ENCODE results near the gene SLC25A21. TPM values are rescaled to one million over a fixed set of nuclear protein-coding genes. Genes with fewer than 3 reads are reported as not detected.
A peak's percentile ranks its signal among the peaks of the same experiment; 100 is the strongest.

SLC25A21 gene
- total and polyA plus RNA-seq, 2 of the 13 experiments (the other 11 are each of a cell fraction or from before 2014, with no cell fraction given), result 1.9 to 2.9 TPM

GRCh38 chr14:37172024-37172869 lies at the start of gene SLC25A21 (continued):
- TF ChIP-seq BCLAF1 (IDR thresholded peaks at IDR 0.05), result no peak
- peak; percentile 83 for TF ChIP-seq NR2C2 (CRISPR knock-in tag; IDR thresholded peaks at IDR 0.05; ENCODE audit: borderline replicate concordance)
- TF ChIP-seq GFI1 (CRISPR knock-in tag; IDR thresholded peaks at IDR 0.05; ENCODE audit: borderline replicate concordance), result peak; percentile 78; the same call in 1 of the 2 replicates
- peak; percentile 99 for TF ChIP-seq ZNF510 (CRISPR knock-in tag; IDR thresholded peaks at IDR 0.05; ENCODE audit: low read depth)
- no peak for TF ChIP-seq FOXP1 (IDR thresholded peaks at IDR 0.05)
- TF ChIP-seq FOXP1 (CRISPR knock-in tag; IDR thresholded peaks at IDR 0.05), result peak; percentile 34; the same call in 1 of the 2 replicates
- no peak for TF ChIP-seq ZNF879 (CRISPR knock-in tag; IDR thresholded peaks at IDR 0.05)
- TF ChIP-seq KLF13 (CRISPR knock-in tag; IDR thresholded peaks at IDR 0.05), result peak; percentile 100
- TF ChIP-seq, protein P1, sequence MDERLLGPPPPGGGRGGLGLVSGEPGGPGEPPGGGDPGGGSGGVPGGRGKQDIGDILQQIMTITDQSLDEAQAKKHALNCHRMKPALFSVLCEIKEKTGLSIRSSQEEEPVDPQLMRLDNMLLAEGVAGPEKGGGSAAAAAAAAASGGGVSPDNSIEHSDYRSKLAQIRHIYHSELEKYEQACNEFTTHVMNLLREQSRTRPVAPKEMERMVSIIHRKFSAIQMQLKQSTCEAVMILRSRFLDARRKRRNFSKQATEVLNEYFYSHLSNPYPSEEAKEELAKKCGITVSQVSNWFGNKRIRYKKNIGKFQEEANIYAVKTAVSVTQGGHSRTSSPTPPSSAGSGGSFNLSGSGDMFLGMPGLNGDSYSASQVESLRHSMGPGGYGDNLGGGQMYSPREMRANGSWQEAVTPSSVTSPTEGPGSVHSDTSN (CRISPR knock-in tag; IDR thresholded peaks at IDR 0.05), result no peak
- peak; percentile 93 for TF ChIP-seq MEF2D (CRISPR knock-in tag; IDR thresholded peaks at IDR 0.05)
- no peak for TF ChIP-seq SMARCE1 (IDR thresholded peaks at IDR 0.05; ENCODE audit: borderline replicate concordance)
- TF ChIP-seq ZNF549 (CRISPR knock-in tag; IDR thresholded peaks at IDR 0.05), result peak; percentile 77; the same call in 1 of the 2 replicates
- TF ChIP-seq ZNF160 (CRISPR knock-in tag; IDR thresholded peaks at IDR 0.05), result peak; percentile 96
- peak; percentile 75 for TF ChIP-seq ZHX2 (IDR thresholded peaks at IDR 0.05; ENCODE audit: low read depth)
- TF ChIP-seq ZHX2 (CRISPR knock-in tag; IDR thresholded peaks at IDR 0.05; ENCODE audit: borderline replicate concordance), result no peak; the same call in none of the 2 replicates
- TF ChIP-seq, protein P2, sequence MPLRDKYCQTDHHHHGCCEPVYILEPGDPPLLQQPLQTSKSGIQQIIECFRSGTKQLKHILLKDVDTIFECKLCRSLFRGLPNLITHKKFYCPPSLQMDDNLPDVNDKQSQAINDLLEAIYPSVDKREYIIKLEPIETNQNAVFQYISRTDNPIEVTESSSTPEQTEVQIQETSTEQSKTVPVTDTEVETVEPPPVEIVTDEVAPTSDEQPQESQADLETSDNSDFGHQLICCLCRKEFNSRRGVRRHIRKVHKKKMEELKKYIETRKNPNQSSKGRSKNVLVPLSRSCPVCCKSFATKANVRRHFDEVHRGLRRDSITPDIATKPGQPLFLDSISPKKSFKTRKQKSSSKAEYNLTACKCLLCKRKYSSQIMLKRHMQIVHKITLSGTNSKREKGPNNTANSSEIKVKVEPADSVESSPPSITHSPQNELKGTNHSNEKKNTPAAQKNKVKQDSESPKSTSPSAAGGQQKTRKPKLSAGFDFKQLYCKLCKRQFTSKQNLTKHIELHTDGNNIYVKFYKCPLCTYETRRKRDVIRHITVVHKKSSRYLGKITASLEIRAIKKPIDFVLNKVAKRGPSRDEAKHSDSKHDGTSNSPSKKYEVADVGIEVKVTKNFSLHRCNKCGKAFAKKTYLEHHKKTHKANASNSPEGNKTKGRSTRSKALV (CRISPR knock-in tag; IDR thresholded peaks at IDR 0.05), result peak; percentile 100
- TF ChIP-seq CENPX (CRISPR knock-in tag; IDR thresholded peaks at IDR 0.05), result no peak
- TF ChIP-seq SKI (IDR thresholded peaks at IDR 0.05; ENCODE audit: partially characterized antibody), result peak; percentile 38
